IMR-90 (cell line): ENCODE data around the gene HAGH. TPM values are rescaled to one million over a fixed set of nuclear protein-coding genes. Genes with fewer than 3 reads are reported as not detected.

Experiments used
- ATAC-seq: fragments of 200-7000 bp; cut with Tn5 transposase; 2 replicates; pipeline ENCODE4 v1.9.1; 2020; ENCODE audit warnings: low read depth, mild to moderate bottlenecking, moderate library complexity
- BruUV-seq: library from RNA; stranded (reverse); fragments of 400-500 nt; replicated peaks from 2 replicates; lab custom pipeline; 2021; lab: Mats Ljungman, UMichigan
- CTCF ChIA-PET: fragments of 300-600 bp; formaldehyde crosslinking; extraction: SDS; loops from one replicate; lab custom pipeline; 2021; ENCODE audit warnings: antibody characterized with exemption; lab: Yijun Ruan, JAX
- POLR2A ChIA-PET: fragments of 300-600 bp; sonication (Branson Sonifier 250); formaldehyde crosslinking; loops from one replicate; lab custom pipeline; 2022; ENCODE audit warnings: antibody characterized with exemption; ENCODE audit not compliant: unreplicated experiment; lab: Charles Lee
- DNase-seq: peaks from one replicate; pipeline ENCODE4 v3.0.0; 2013
- H2AFZ ChIP-seq: replicated peaks from 2 replicates; pipeline ENCODE3; 2013; ENCODE audit warnings: low read length, mild to moderate bottlenecking; ENCODE audit not compliant: poor library complexity
- H2AK5ac ChIP-seq: 2 replicates; pipeline ENCODE4 v1.6.1; 2013; ENCODE audit warnings: low read depth, low read length, inconsistent platforms
- H2AK9ac ChIP-seq: replicated peaks from 2 replicates; pipeline ENCODE3; 2013; ENCODE audit warnings: mild to moderate bottlenecking, low read depth, low read length, moderate library complexity; ENCODE audit not compliant: poor library complexity
- H2BK120ac ChIP-seq: 2 replicates; pipeline ENCODE4 v1.6.1; 2013; ENCODE audit warnings: low read depth, low read length, inconsistent platforms
- H2BK15ac ChIP-seq: 3 replicates; pipeline ENCODE4 v1.6.1; 2013; ENCODE audit warnings: low read depth, low read length, inconsistent platforms
- H2BK20ac ChIP-seq: 2 replicates; pipeline ENCODE4 v1.6.1; 2013; ENCODE audit warnings: low read depth, mild to moderate bottlenecking, inconsistent platforms, low read length, moderate library complexity
- H2BK5ac ChIP-seq: 2 replicates; pipeline ENCODE4 v1.6.1; 2013; ENCODE audit warnings: mild to moderate bottlenecking, low read depth, low read length, inconsistent platforms; ENCODE audit not compliant: poor library complexity, severe bottlenecking
- H3K14ac ChIP-seq: replicated peaks from 2 replicates; pipeline ENCODE4 v1.6.1; 2013; ENCODE audit warnings: low read depth, low read length, inconsistent platforms
- H3K18ac ChIP-seq: 2 replicates; pipeline ENCODE4 v1.6.1; 2013; ENCODE audit warnings: low read depth, low read length, control low read depth
- H3K23ac ChIP-seq: 2 replicates; pipeline ENCODE4 v1.6.1; 2013; ENCODE audit warnings: low read depth, low read length, inconsistent platforms
- H3K27ac ChIP-seq: 2 replicates; pipeline ENCODE4 v1.5.1; 2013; ENCODE audit warnings: mild to moderate bottlenecking, control low read depth, low read length; ENCODE audit not compliant: insufficient read depth
- H3K27me3 ChIP-seq: 2 replicates; pipeline ENCODE4 v1.6.1; 2013; ENCODE audit warnings: low read length; ENCODE audit not compliant: control insufficient read depth, insufficient read depth
- H3K36me3 ChIP-seq: 2 replicates; pipeline ENCODE4 v1.6.1; 2013; ENCODE audit warnings: low read length, mixed read lengths; ENCODE audit not compliant: control insufficient read depth, insufficient read depth
- H3K4ac ChIP-seq: 2 replicates; pipeline ENCODE4 v1.6.1; 2013; ENCODE audit warnings: low read depth, low read length, inconsistent platforms
- H3K4me1 ChIP-seq: 2 replicates; pipeline ENCODE4 v1.6.1; 2013; ENCODE audit warnings: low read length, mixed read lengths; ENCODE audit not compliant: control insufficient read depth, insufficient read depth
- H3K4me2 ChIP-seq: 2 replicates; pipeline ENCODE4 v1.6.1; 2013; ENCODE audit warnings: low read depth, mild to moderate bottlenecking, control low read depth, low read length, moderate library complexity
- H3K4me3 ChIP-seq: 2 replicates; pipeline ENCODE4 v1.5.1; 2013; ENCODE audit warnings: low read depth, mild to moderate bottlenecking, control low read depth, low read length, moderate library complexity; ENCODE audit not compliant: insufficient read depth
- H3K56ac ChIP-seq: 2 replicates; pipeline ENCODE4 v1.6.1; 2013; ENCODE audit warnings: low read length, inconsistent platforms; ENCODE audit not compliant: insufficient read depth; ENCODE audit errors: extremely low read depth
- H3K79me1 ChIP-seq, 2 experiments: 2 replicates each; pipeline ENCODE4 v1.6.1; 2013; ENCODE audit warnings: low read length in 2 of 2, inconsistent platforms in 1 of 2, low read depth in 1 of 2
- H3K9ac ChIP-seq: 2 replicates; pipeline ENCODE4 v1.6.1; 2013; ENCODE audit warnings: low read depth, low read length, control low read depth
- H3K9me1 ChIP-seq: 2 replicates; pipeline ENCODE4 v1.6.1; 2013; ENCODE audit warnings: low read length, inconsistent platforms; ENCODE audit not compliant: insufficient read depth
- H3K9me3 ChIP-seq: 2 replicates; pipeline ENCODE4 v1.6.1; 2013; ENCODE audit warnings: low read length; ENCODE audit not compliant: control insufficient read depth, insufficient read depth
- H4K20me1 ChIP-seq: 2 replicates; pipeline ENCODE4 v1.6.1; 2013; ENCODE audit warnings: low read length, inconsistent platforms; ENCODE audit not compliant: insufficient read depth
- H4K5ac ChIP-seq: 2 replicates; pipeline ENCODE4 v1.6.1; 2013; ENCODE audit warnings: mild to moderate bottlenecking, low read depth, low read length, control low read depth
- H4K8ac ChIP-seq, 2 experiments: 2 replicates each; pipeline ENCODE4 v1.6.1; 2013; ENCODE audit warnings: low read depth in 2 of 2, low read length in 2 of 2, control low read depth in 1 of 2, inconsistent platforms in 1 of 2
- H4K91ac ChIP-seq: 2 replicates; pipeline ENCODE4 v1.6.1; 2013; ENCODE audit warnings: low read depth, low read length, inconsistent platforms; ENCODE audit not compliant: insufficient read depth
- BHLHE40 ChIP-seq: fragments of 150-350 bp; IDR thresholded peaks from 2 replicates; pipeline ENCODE4 v1.6.1; 2016; ENCODE audit warnings: mild to moderate bottlenecking, low read depth, low read length
- CEBPB ChIP-seq: IDR thresholded peaks from 2 replicates; pipeline ENCODE4 v1.6.1; 2012; ENCODE audit warnings: low read depth, low read length, improper control_type of control experiment
- CHD1 ChIP-seq: IDR thresholded peaks from 2 replicates; pipeline ENCODE4 v1.6.1; 2012; ENCODE audit warnings: low read depth, low read length, improper control_type of control experiment
- ELK1 ChIP-seq: fragments of 150-350 bp; IDR thresholded peaks from 2 replicates; pipeline ENCODE4 v1.6.1; 2016; ENCODE audit warnings: low read depth, mild to moderate bottlenecking, low read length, moderate library complexity, borderline replicate concordance
- FOS ChIP-seq: fragments of 150-350 bp; IDR thresholded peaks from 2 replicates; pipeline ENCODE4 v1.6.1; 2016; ENCODE audit warnings: low read depth, low read length
- MAFK ChIP-seq: IDR thresholded peaks from 2 replicates; pipeline ENCODE4 v1.6.1; 2012; ENCODE audit warnings: low read depth, low read length, improper control_type of control experiment
- MAZ ChIP-seq: IDR thresholded peaks from 2 replicates; pipeline ENCODE4 v1.6.1; 2012; ENCODE audit warnings: low read depth, mild to moderate bottlenecking, low read length, improper control_type of control experiment, moderate library complexity, borderline replicate concordance
- MXI1 ChIP-seq: IDR thresholded peaks from 2 replicates; pipeline ENCODE4 v1.6.1; 2012; ENCODE audit warnings: low read depth, mild to moderate bottlenecking, low read length, moderate library complexity, borderline replicate concordance
- NFE2L2 ChIP-seq: fragments of 150-350 bp; IDR thresholded peaks from 2 replicates; pipeline ENCODE4 v1.6.1; 2016; ENCODE audit warnings: low read depth, mild to moderate bottlenecking, low read length
- POLR2A ChIP-seq: IDR thresholded peaks from 2 replicates; pipeline ENCODE4 v1.6.1; 2012; ENCODE audit warnings: mild to moderate bottlenecking, low read depth, low read length
- RAD21 ChIP-seq: IDR thresholded peaks from 2 replicates; pipeline ENCODE4 v1.6.1; 2012; ENCODE audit warnings: low read length, improper control_type of control experiment
- RCOR1 ChIP-seq: IDR thresholded peaks from 2 replicates; pipeline ENCODE4 v1.6.1; 2012; ENCODE audit warnings: mild to moderate bottlenecking, low read length, improper control_type of control experiment; ENCODE audit not compliant: insufficient replicate concordance
- RFX5 ChIP-seq: IDR thresholded peaks from 2 replicates; pipeline ENCODE4 v1.8.0; 2012; ENCODE audit warnings: low read depth, mild to moderate bottlenecking, low read length, moderate library complexity
- SMC3 ChIP-seq: fragments of 150-350 bp; IDR thresholded peaks from 2 replicates; pipeline ENCODE4 v1.6.1; 2016; ENCODE audit warnings: low read depth, mild to moderate bottlenecking, antibody characterized with exemption, low read length, moderate library complexity
- USF2 ChIP-seq: fragments of 150-350 bp; IDR thresholded peaks from 2 replicates; pipeline ENCODE4 v1.6.1; 2017; ENCODE audit warnings: mild to moderate bottlenecking, antibody characterized with exemption, low read length, low read depth
- WGBS, 2 experiments: methylation state at CpG; one replicate each; pipeline versions ENCODE4 v1.1.5 to v1.1.7; 2013; ENCODE audit warnings: missing lambda C conversion rate in 2 of 2; ENCODE audit not compliant: insufficient read length in 1 of 2; ENCODE audit errors: extremely low coverage in 2 of 2; 5-methylcytosine and 5-hydroxymethylcytosine counted together
- dilution Hi-C: fragments of 300-500 bp; cut with HindIII; formaldehyde crosslinking; loops from one replicate; pipeline ENCODE4 v1.14.3; 2018; ENCODE audit warnings: low sequenced_read_pairs; ENCODE audit not compliant: unreplicated experiment
- in situ Hi-C: fragments of 300-500 bp; cut with MboI; formaldehyde crosslinking; loops from 3 replicates; pipeline ENCODE4 v1.14.3; 2019; ENCODE audit warnings: low sequenced_read_pairs, inconsistent platforms, mixed read lengths
- intact Hi-C: fragments of 100-400 bp; cut with micrococcal nuclease; formaldehyde crosslinking; loops from 2 replicates; pipeline ENCODE4 v1.10.0; 2022
- polyA plus RNA-seq, 3 experiments: library from polyadenylated mRNA; depleted of rRNA; stranded (reverse); fragments of >200 nt; gene quantifications; 2 replicates each; pipeline ENCODE4 v1.2.3, GENCODE V29; 2012; ENCODE audit warnings: low replicate concordance in 1 of 3
- total RNA-seq: library from RNA; depleted of rRNA; stranded (reverse); fragments of >200 nt; gene quantifications from 2 replicates; pipeline ENCODE4 v1.2.3, GENCODE V29; 2012

HAGH gene
- total and polyA plus RNA-seq, 2 of the 4 experiments (the other 2 are of a cell fraction), result 30.8 to 52.2 TPM

GRCh38 chr16:1777375-1778199 lies 49.0 kb downstream of the HAGH start:
- no peak overlapping the region for H2BK20ac ChIP-seq
- no peak overlapping the region for H3K9ac ChIP-seq
- CTCF ChIA-PET, result no interaction called here
- no peaks in the 10 kb centered on the region for H3K27me3 ChIP-seq
- H3K27ac ChIP-seq, result no peak overlapping the region
- dilution Hi-C loops, result no loop called here
- peaks cover 7% of the 10 kb centered on the region; the same call in 1 of the 2 replicates for H3K9me1 ChIP-seq
- POLR2A ChIA-PET, result no interaction called here
- peaks cover 31% of the 10 kb centered on the region for H3K36me3 ChIP-seq
- H3K4ac ChIP-seq, result no peak overlapping the region
- in situ Hi-C loops, result no loop called here
- H3K9me3 ChIP-seq, result no peaks in the 10 kb centered on the region
- H4K8ac ChIP-seq, result no peak overlapping the region
- intact Hi-C loops, result no loop called here
- H3K14ac ChIP-seq, result no peak overlapping the region
- H3K4me3 ChIP-seq, result no peak overlapping the region
- H3K79me1 ChIP-seq, result peaks cover 9 to 57% of the 10 kb centered on the region in 2 experiments
- H3K18ac ChIP-seq, result no peak overlapping the region
- no peak for DNase-seq
- H2BK5ac ChIP-seq, result no peak overlapping the region
- WGBS, 2 experiments, result 83% methylated on average over 21 of the region's 36 CpGs; no CpG with 5 or more reads in 1 of the 2 experiments
- no peak for ATAC-seq
- no peak overlapping the region for H3K56ac ChIP-seq
- no peak overlapping the region for H2BK120ac ChIP-seq
- peaks cover 11% of the 10 kb centered on the region for H3K4me1 ChIP-seq
- no peak overlapping the region for H4K5ac ChIP-seq
- H2BK15ac ChIP-seq, result no peak overlapping the region
- peaks cover 16% of the 10 kb centered on the region for H4K20me1 ChIP-seq
- no peak overlapping the region for H3K4me2 ChIP-seq
- no peak overlapping the region for H4K91ac ChIP-seq
- H2AK9ac ChIP-seq, result no peak overlapping the region
- H2AK5ac ChIP-seq, result no peak overlapping the region
- H3K23ac ChIP-seq, result no peak overlapping the region
- no peak overlapping the region for H2AFZ ChIP-seq
- BruUV-seq, result no TSS peak
- TF ChIP-seq MAFK (no peak), BHLHE40 (no peak), NFE2L2 (no peak), RFX5 (no peak), FOS (no peak), MAZ (no peak), RAD21 (no peak), POLR2A (no peak), CHD1 (no peak), RCOR1 (no peak), ELK1 (no peak), SMC3 (no peak), USF2 (no peak), CEBPB (no peak), MXI1 (no peak)
